Right renal cortex interstitium (tissue), 3 donors: ENCODE measurements around the gene BARX2. TPM values are rescaled to one million over a fixed set of nuclear protein-coding genes. Genes with fewer than 3 reads are reported as not detected.

Experiments
- DNase-seq, 3 donors: peaks; one replicate each; pipeline ENCODE4 v3.0.0-alpha.2; 2013; ENCODE audit warnings: low read depth in 3 of 3, low spot score in 2 of 3
- polyA plus RNA-seq, 3 donors: library from polyadenylated mRNA; unstranded; fragments of 120-200 nt; gene quantifications; one replicate each; pipeline ENCODE4 v1.2.1, GENCODE V29; 2013; ENCODE audit not compliant: insufficient read length in 3 of 3

BARX2 gene
- polyA plus RNA-seq, 3 donors = 0.53 to 0.74 (median 0.72) TPM

GRCh38 chr11:129484068-129484467 is 108.4 kb downstream of the BARX2 start:
- no peak for DNase-seq

GRCh38 chr11:129489249-129489648 is 113.6 kb downstream of the BARX2 start:
- no peak for DNase-seq

GRCh38 chr11:129490004-129490403 is 114.4 kb downstream of the BARX2 start:
- no peak for DNase-seq

GRCh38 chr11:129493746-129494145 is 118.1 kb downstream of the BARX2 start:
- DNase-seq = no peak

Other genes starting within 250 kb of the BARX2 start
- gene ARHGAP32, start 183.5 kb upstream of the BARX2 start, polyA plus RNA-seq = 10 to 100 TPM; 14.7 to 15.9 (median 15.8) TPM